KMS-11 (cell line): Measurements from ENCODE around the gene NUP42.

Experiments used
- H2AFZ ChIP-seq: fragments of 200-600 bp; sonication (generic); 2 replicates; pipeline ENCODE4 v1.6.1; 2016; ENCODE audit warnings: antibody characterized with exemption, mixed run types, low read depth
- H3K27ac ChIP-seq: fragments of 200-600 bp; sonication (generic); 2 replicates; pipeline ENCODE4 v1.6.1; 2016; ENCODE audit warnings: mild to moderate bottlenecking, mixed run types
- H3K27me3 ChIP-seq: fragments of 200-600 bp; sonication (generic); 2 replicates; pipeline ENCODE4 v1.6.1; 2017; ENCODE audit warnings: mild to moderate bottlenecking, low read depth, mixed run types, moderate library complexity; ENCODE audit not compliant: insufficient read depth
- H3K36me3 ChIP-seq: fragments of 200-600 bp; sonication (generic); 2 replicates; pipeline ENCODE4 v1.6.1; 2017; ENCODE audit warnings: mild to moderate bottlenecking, mixed run types; ENCODE audit not compliant: insufficient read depth
- H3K4me1 ChIP-seq: fragments of 200-600 bp; sonication (generic); 2 replicates; pipeline ENCODE4 v1.6.1; 2016; ENCODE audit warnings: mild to moderate bottlenecking, low read depth, mixed run types; ENCODE audit not compliant: poor library complexity, severe bottlenecking
- H3K4me2 ChIP-seq: fragments of 200-600 bp; sonication (generic); 2 replicates; pipeline ENCODE4 v1.7.0; 2016; ENCODE audit warnings: mild to moderate bottlenecking, mixed run types
- H3K4me3 ChIP-seq: fragments of 200-600 bp; sonication (generic); IDR thresholded peaks from 2 replicates; pipeline ENCODE4 v1.6.1; 2017; ENCODE audit warnings: low read depth, low read length, mixed read lengths; ENCODE audit not compliant: insufficient read depth
- H3K79me2 ChIP-seq: fragments of 200-600 bp; sonication (generic); 2 replicates; pipeline ENCODE4 v1.6.1; 2016; ENCODE audit warnings: low read depth, mixed run types; ENCODE audit not compliant: insufficient read depth
- H3K9ac ChIP-seq: fragments of 200-600 bp; sonication (generic); 2 replicates; pipeline ENCODE4 v1.6.1; 2016; ENCODE audit warnings: mild to moderate bottlenecking, mixed run types
- H4K20me1 ChIP-seq: fragments of 200-600 bp; sonication (generic); 2 replicates; pipeline ENCODE4 v1.6.1; 2016; ENCODE audit warnings: mild to moderate bottlenecking, mixed run types; ENCODE audit not compliant: insufficient read depth
- TF ChIP-seq, protein P1 (sequence below): fragments of 200-600 bp; sonication (generic); conservative IDR thresholded peaks from 2 replicates; pipeline ENCODE4 v1.6.1; 2017; ENCODE audit warnings: low read depth, mild to moderate bottlenecking, antibody characterized with exemption, low read length, moderate library complexity, mixed read lengths

NUP42 gene

DNA sequence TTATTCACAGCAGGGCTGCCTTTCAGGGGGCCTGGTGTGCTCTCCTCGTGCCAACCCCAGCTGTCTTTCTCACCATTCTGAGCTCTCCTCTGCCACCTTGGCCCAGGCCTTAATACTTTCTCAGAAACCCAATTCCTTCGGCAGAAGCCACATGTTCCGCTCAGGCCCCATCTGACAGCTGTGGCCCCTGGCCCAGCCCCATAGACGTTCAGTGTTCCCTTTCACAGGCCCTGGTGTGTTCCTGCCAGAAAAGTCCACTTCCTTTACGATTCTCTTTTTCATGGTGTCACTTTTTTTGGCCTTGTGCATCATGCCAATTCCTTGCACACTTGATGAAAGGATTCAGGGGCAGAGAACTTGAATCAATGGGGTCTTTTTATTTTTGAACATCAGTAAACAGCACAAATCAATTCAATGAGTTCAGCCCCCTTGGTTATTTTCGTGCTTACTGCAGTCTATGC is 48.8 kb downstream of the NUP42 start:
- no peaks in the 10 kb centered on the region for H3K36me3 ChIP-seq
- no peaks in the 10 kb centered on the region for H3K79me2 ChIP-seq
- TF ChIP-seq, protein P1, sequence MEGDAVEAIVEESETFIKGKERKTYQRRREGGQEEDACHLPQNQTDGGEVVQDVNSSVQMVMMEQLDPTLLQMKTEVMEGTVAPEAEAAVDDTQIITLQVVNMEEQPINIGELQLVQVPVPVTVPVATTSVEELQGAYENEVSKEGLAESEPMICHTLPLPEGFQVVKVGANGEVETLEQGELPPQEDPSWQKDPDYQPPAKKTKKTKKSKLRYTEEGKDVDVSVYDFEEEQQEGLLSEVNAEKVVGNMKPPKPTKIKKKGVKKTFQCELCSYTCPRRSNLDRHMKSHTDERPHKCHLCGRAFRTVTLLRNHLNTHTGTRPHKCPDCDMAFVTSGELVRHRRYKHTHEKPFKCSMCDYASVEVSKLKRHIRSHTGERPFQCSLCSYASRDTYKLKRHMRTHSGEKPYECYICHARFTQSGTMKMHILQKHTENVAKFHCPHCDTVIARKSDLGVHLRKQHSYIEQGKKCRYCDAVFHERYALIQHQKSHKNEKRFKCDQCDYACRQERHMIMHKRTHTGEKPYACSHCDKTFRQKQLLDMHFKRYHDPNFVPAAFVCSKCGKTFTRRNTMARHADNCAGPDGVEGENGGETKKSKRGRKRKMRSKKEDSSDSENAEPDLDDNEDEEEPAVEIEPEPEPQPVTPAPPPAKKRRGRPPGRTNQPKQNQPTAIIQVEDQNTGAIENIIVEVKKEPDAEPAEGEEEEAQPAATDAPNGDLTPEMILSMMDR: no peak
- H3K9ac ChIP-seq: no peak overlapping the region
- peaks cover 33% of the 10 kb centered on the region for H3K4me1 ChIP-seq
- no peak overlapping the region for H3K4me3 ChIP-seq
- H3K27me3 ChIP-seq: no peaks in the 10 kb centered on the region
- no peak overlapping the region for H3K4me2 ChIP-seq
- H3K27ac ChIP-seq: no peak overlapping the region
- no peak overlapping the region for H2AFZ ChIP-seq
- no peaks in the 10 kb centered on the region for H4K20me1 ChIP-seq

DNA sequence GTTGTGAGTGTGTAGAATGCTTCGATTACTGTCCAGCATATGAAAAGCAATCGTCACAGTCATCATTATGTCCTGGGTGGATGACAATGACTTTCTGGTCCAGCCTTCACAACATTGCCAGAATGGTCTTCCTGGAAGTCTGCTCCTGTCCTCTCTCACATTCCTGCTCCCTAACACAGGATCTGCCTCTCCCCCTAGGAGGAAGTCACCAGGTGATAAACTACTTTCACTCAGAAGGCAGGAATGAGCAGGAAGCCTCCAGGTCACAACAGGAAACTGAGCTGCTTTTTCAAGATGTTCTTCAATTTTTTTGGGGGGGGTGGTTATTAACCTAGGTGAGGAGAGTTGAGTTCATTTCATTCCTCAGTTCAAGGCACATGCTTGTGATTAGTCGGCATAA is 51.1 kb downstream of the NUP42 start:
- no peaks in the 10 kb centered on the region for H3K79me2 ChIP-seq
- TF ChIP-seq, protein P1: no peak

DNA sequence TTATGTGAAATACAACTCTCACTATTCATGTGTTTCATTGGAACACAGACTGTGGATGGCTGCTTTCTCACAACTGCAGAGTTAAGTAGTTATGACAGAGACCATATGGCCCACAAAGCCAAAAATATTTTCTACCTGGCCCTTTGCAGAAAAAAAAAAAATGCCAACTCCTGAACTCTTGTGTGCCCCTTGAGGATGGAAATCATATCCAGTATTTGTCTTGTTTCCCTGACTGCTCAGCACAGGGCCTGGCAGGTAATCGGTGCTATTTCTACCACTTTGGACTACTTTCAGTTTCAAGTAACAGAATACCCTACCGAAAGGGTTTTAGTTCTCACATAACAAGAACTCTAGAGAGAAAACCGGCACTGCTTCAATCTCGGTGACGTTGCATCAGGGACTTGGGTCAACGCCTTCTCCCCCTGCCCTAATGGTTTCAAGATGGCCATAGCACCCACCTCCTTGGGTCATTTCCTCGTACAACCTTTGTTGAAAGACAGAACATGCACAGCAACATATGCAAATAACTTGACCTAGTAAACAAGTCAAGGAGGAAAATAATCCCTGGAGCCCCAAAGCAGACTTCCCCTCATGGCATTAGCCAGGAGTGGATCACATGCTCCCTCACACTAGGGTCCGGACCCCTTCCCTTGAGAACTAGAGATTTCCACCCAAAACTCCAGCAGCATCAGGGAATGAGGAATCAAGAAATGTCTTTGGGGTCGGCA is 52.9 kb downstream of the NUP42 start:
- Histone ChIP-seq H3K4me2 (peak overlapping the region; percentile 74), H3K36me3 (no peaks in the 10 kb centered on the region), H3K4me1 (peaks cover 38% of the 10 kb centered on the region), H4K20me1 (no peaks in the 10 kb centered on the region), H3K27ac (peak overlapping the region; percentile 54), H3K79me2 (no peaks in the 10 kb centered on the region), H2AFZ (peak overlapping the region; percentile 64), H3K4me3 (no peak overlapping the region), H3K27me3 (no peaks in the 10 kb centered on the region), H3K9ac (peak overlapping the region; percentile 14; the same call in 1 of the 2 replicates)
- TF ChIP-seq, protein P1: no peak

More for the DNA sequence above, 51.1 kb downstream of the NUP42 start:
- H3K4me3 ChIP-seq: no peak overlapping the region
- H3K9ac ChIP-seq: no peak overlapping the region
- no peak overlapping the region for H3K27ac ChIP-seq
- H4K20me1 ChIP-seq: no peaks in the 10 kb centered on the region
- H3K36me3 ChIP-seq: no peaks in the 10 kb centered on the region
- no peaks in the 10 kb centered on the region for H3K27me3 ChIP-seq
- peaks cover 38% of the 10 kb centered on the region for H3K4me1 ChIP-seq
- H2AFZ ChIP-seq: no peak overlapping the region
- peak overlapping the region; percentile 74; the same call in 1 of the 2 replicates for H3K4me2 ChIP-seq

GRCh38 chr7:23235813-23236221 is 54.0 kb downstream of the NUP42 start:
- H3K9ac ChIP-seq: no peak overlapping the region
- no peak overlapping the region for H2AFZ ChIP-seq
- no peaks in the 10 kb centered on the region for H4K20me1 ChIP-seq
- H3K4me2 ChIP-seq: 0 out of 2 replicates have a peak overlapping the region, but pooled peaks have one; percentile 74
- H3K27me3 ChIP-seq: no peaks in the 10 kb centered on the region
- no peaks in the 10 kb centered on the region for H3K79me2 ChIP-seq
- no peak overlapping the region for H3K4me3 ChIP-seq
- H3K27ac ChIP-seq: no peak overlapping the region
- H3K36me3 ChIP-seq: no peaks in the 10 kb centered on the region
- TF ChIP-seq, protein P1: no peak
- H3K4me1 ChIP-seq: peaks cover 38% of the 10 kb centered on the region
